K562 (cell line): Measurements from ENCODE around the gene ARPC1A. TPM values are rescaled to one million over a fixed set of nuclear protein-coding genes. Genes with fewer than 3 reads are reported as not detected.

Experiments
- ATAC-seq: fragments of 200-7000 bp; cut with Tn5 transposase; 3 replicates; pipeline ENCODE4 v1.9.1; 2020; ENCODE audit warnings: moderate library complexity
- BruUV-seq: library from RNA; stranded (reverse); fragments of 400-500 nt; replicated peaks from 2 replicates; lab custom pipeline; 2021; lab: Mats Ljungman, UMichigan
- CTCF ChIA-PET: fragments of 300-600 bp; formaldehyde crosslinking; extraction: SDS; loops from one replicate; lab custom pipeline; 2021; ENCODE audit warnings: low intra/inter-chr PET ratio; lab: Yijun Ruan, JAX
- POLR2A ChIA-PET: fragments of 300-600, 350-650 bp; sonication (Branson Sonifier 250); formaldehyde crosslinking; extraction: SDS; loops from one replicate; lab custom pipeline; 2021; ENCODE audit warnings: antibody characterized with exemption, inconsistent platforms; lab: Yijun Ruan, JAX
- DNase-seq, 4 experiments: peaks; one replicate each; pipeline versions ENCODE4 v3.0.0 to v3.0.0-alpha.2; 2011 to 2018; ENCODE audit warnings: low spot score in 3 of 4, mixed read lengths in 3 of 4; ENCODE audit errors: extremely low read depth in 1 of 4
- FAIRE-seq: peaks from 2 replicates; lab custom pipeline; 2011; peaks lifted over from hg19 to GRCh38; lab: Jason Lieb, UNC
- H2AFZ ChIP-seq: 2 replicates; pipeline ENCODE4 v1.6.0; 2011; ENCODE audit warnings: low read depth, low read length, control low read depth, inconsistent platforms
- H3K27ac ChIP-seq: fragments of 200-600 bp; 3 replicates; pipeline ENCODE4 v1.8.0; 2011; ENCODE audit warnings: low read depth, mild to moderate bottlenecking, control low read depth, inconsistent platforms, low read length, moderate library complexity, mixed read lengths; ENCODE audit errors: extremely low read depth
- H3K27me3 ChIP-seq, 2 experiments: fragments of 300-600 bp in 1 of 2; 2 replicates in 1 of 2; 3 replicates in 1 of 2; pipeline versions ENCODE4 v1.6.0 to v1.8.0; 2011; ENCODE audit warnings: inconsistent platforms in 2 of 2, low read length in 2 of 2, mild to moderate bottlenecking in 1 of 2, mixed read lengths in 1 of 2, moderate library complexity in 1 of 2; ENCODE audit not compliant: control insufficient read depth in 2 of 2, insufficient read depth in 2 of 2
- H3K36me3 ChIP-seq: fragments of 300-600 bp; 3 replicates; pipeline ENCODE4 v1.8.0; 2011; ENCODE audit warnings: mild to moderate bottlenecking, low read length, inconsistent platforms; ENCODE audit not compliant: control insufficient read depth, insufficient read depth
- H3K4me1 ChIP-seq, 2 experiments: fragments of 200-600 bp in 1 of 2; replicated peaks in 1 of 2; 2 replicates in 1 of 2; 3 replicates in 1 of 2; pipeline versions ENCODE4 v1.5.1 to v1.8.0; 2011; ENCODE audit warnings: inconsistent platforms in 2 of 2, low read length in 2 of 2, mild to moderate bottlenecking in 1 of 2, mixed read lengths in 1 of 2, moderate library complexity in 1 of 2; ENCODE audit not compliant: control insufficient read depth in 2 of 2, insufficient read depth in 2 of 2
- H3K4me2 ChIP-seq: 2 replicates; pipeline ENCODE4 v1.6.1; 2011; ENCODE audit warnings: low read length, control low read depth, inconsistent platforms, mixed read lengths; ENCODE audit not compliant: insufficient read depth
- H3K4me3 ChIP-seq: fragments of 200-600 bp; sonication (generic), shearing (Covaris generic); 2 replicates; pipeline ENCODE4 v1.5.1; 2016; ENCODE audit warnings: control low read depth, inconsistent platforms
- H3K79me2 ChIP-seq: fragments of 200-600 bp; 3 replicates; pipeline ENCODE4 v1.8.0; 2011; ENCODE audit warnings: low read length, inconsistent platforms; ENCODE audit not compliant: control insufficient read depth, insufficient read depth
- H3K9ac ChIP-seq, 2 experiments: 2 replicates each; pipeline versions ENCODE4 v1.6.0 to v1.6.1; 2011; ENCODE audit warnings: low read depth in 2 of 2, low read length in 2 of 2, control low read depth in 1 of 2, inconsistent platforms in 1 of 2, mild to moderate bottlenecking in 1 of 2, mixed read lengths in 1 of 2; ENCODE audit not compliant: insufficient read depth in 1 of 2
- H3K9me1 ChIP-seq: one replicate; pipeline ENCODE4 v1.6.0; 2011; ENCODE audit warnings: inconsistent platforms, mild to moderate bottlenecking, low read length, moderate library complexity; ENCODE audit not compliant: control insufficient read depth, insufficient read depth
- H3K9me3 ChIP-seq: replicated peaks from 2 replicates; pipeline ENCODE4 v1.5.1; 2011; ENCODE audit warnings: low read depth, low read length, inconsistent platforms; ENCODE audit not compliant: control insufficient read depth, insufficient read depth
- H4K20me1 ChIP-seq: replicated peaks from 2 replicates; pipeline ENCODE4 v1.6.1; 2011; ENCODE audit warnings: low read length, inconsistent platforms, mixed read lengths; ENCODE audit not compliant: control insufficient read depth, insufficient read depth
- ARID4B ChIP-seq: sonication (generic); formaldehyde crosslinking; IDR thresholded peaks from 2 replicates; pipeline ENCODE4 v1.8.0; 2022; ENCODE audit warnings: mild to moderate bottlenecking, missing genetic modification reagents
- BCOR ChIP-seq: fragments of 450-650 bp; IDR thresholded peaks from 2 replicates; pipeline ENCODE4 v1.6.1; 2016
- CEBPB ChIP-seq: fragments of 450-650 bp; IDR thresholded peaks from 2 replicates; pipeline ENCODE4 v1.6.1; 2016; ENCODE audit warnings: missing genetic modification characterization, missing compliant biosample characterization
- FOS ChIP-seq: IDR thresholded peaks from 3 replicates; pipeline ENCODE4 v1.6.1; 2011; ENCODE audit not compliant: insufficient read length; ENCODE audit errors: extremely low read depth
- HOXB6 ChIP-seq: fragments of 250-450 bp; sonication (Bioruptor Pico); IDR thresholded peaks from 2 replicates; pipeline ENCODE4 v1.5.1; 2022; ENCODE audit warnings: mild to moderate bottlenecking, borderline replicate concordance
- KDM1A ChIP-seq, 2 experiments: fragments of 450-650 bp; IDR thresholded peaks; 2 replicates each; pipeline ENCODE4 v1.6.1; 2016; ENCODE audit warnings: mild to moderate bottlenecking in 2 of 2
- PTBP1 ChIP-seq: fragments of 200-400 bp; formaldehyde crosslinking; IDR thresholded peaks from 2 replicates; pipeline ENCODE4 v1.6.1; 2017; ENCODE audit warnings: low read depth, low read length
- RBFOX2 ChIP-seq: fragments of 200-400 bp; formaldehyde crosslinking; IDR thresholded peaks from 2 replicates; pipeline ENCODE4 v1.6.1; 2017; ENCODE audit warnings: low read depth, mild to moderate bottlenecking, low read length, moderate library complexity
- TEAD4 ChIP-seq, 2 experiments: sonication (generic) in 1 of 2; formaldehyde crosslinking in 1 of 2; IDR thresholded peaks; 2 replicates each; pipeline versions ENCODE4 v1.6.1 to v1.8.0; 2012 to 2022; ENCODE audit warnings: borderline replicate concordance in 1 of 2, inconsistent platforms in 1 of 2, low read length in 1 of 2, mild to moderate bottlenecking in 1 of 2, missing genetic modification reagents in 1 of 2
- WGBS: fragments of 100-300 bp; shearing (Covaris generic); methylation state at CpG from one replicate; pipeline ENCODE4 v1.1.6; 2016; ENCODE audit warnings: low coverage, mixed read lengths; ENCODE audit not compliant: insufficient coverage; ENCODE audit errors: missing lambda C conversion rate; 5-methylcytosine and 5-hydroxymethylcytosine counted together
- in situ Hi-C: fragments of 300-500 bp; cut with MboI; formaldehyde crosslinking; loops from 4 replicates; pipeline ENCODE4 v1.15.0; 2018; ENCODE audit warnings: inconsistent platforms, mixed read lengths
- intact Hi-C: fragments of 100-400 bp; cut with micrococcal nuclease; formaldehyde crosslinking; loops from 2 replicates; pipeline ENCODE4 v1.14.2; 2022
- polyA plus RNA-seq, 8 experiments: library from polyadenylated mRNA; depleted of rRNA in 4 of 8; stranded (reverse) in 5 of 8; unstranded in 3 of 8; fragments of >200 nt; fragmentation: Nextera tagmentation in 2 of 8; fragmentation: Illumina TruSeq in 1 of 8; extraction: Ambion mirVana in 2 of 8; extraction: Trizol in 1 of 8; gene quantifications; 2 replicates each; pipeline versions ENCODE4 v1.2.1 to v1.2.3, GENCODE V29; 2011 to 2014; ENCODE audit warnings: inconsistent platforms in 1 of 8, missing spikeins in 1 of 8
- total RNA-seq, 7 experiments: library from RNA; depleted of rRNA in 6 of 7; stranded (reverse); fragments of >200 nt in 6 of 7; fragmentation: Illumina TruSeq in 2 of 7; extraction: Trizol in 2 of 7; gene quantifications; 2 replicates each; pipeline versions ENCODE4 v1.2.1 to v1.2.3, GENCODE V29; 2011 to 2021; ENCODE audit warnings: low replicate concordance in 1 of 7
- TF ChIP-seq, protein P1 (sequence below): fragments of 450-650 bp; IDR thresholded peaks from 2 replicates; pipeline ENCODE4 v1.6.1; 2017; ENCODE audit warnings: antibody characterized with exemption, mild to moderate bottlenecking
- TF ChIP-seq, protein P2 (sequence below): fragments of 250-450 bp; sonication (Bioruptor Pico); IDR thresholded peaks from 2 replicates; pipeline ENCODE4 v1.8.0; 2022; ENCODE audit warnings: inconsistent platforms, mild to moderate bottlenecking, moderate library complexity, borderline replicate concordance

The ARPC1A gene
- total and polyA plus RNA-seq, 9 of the 15 experiments (the other 6 are each of a cell fraction or from before 2014, with no cell fraction given): 39.5 to 151 (median 86.1) TPM

- in situ Hi-C loops: no loop called here
- Histone ChIP-seq H3K4me3 (peak overlapping the region; percentile 10), H3K4me2 (peak overlapping the region; percentile 88), H3K36me3 (peaks cover 61% of the 10 kb centered on the region), H2AFZ (peak overlapping the region; percentile 17; the same call in 1 of the 2 replicates), H3K9me3 (no peaks in the 10 kb centered on the region), H3K4me1 (peaks cover 27 to 56% of the 10 kb centered on the region in 2 experiments), H3K9ac (peak overlapping the region; percentile 64 to 82; a peak in 3 of 4 replicates), H3K27me3 (no peaks in the 10 kb centered on the region), H3K9me1 (peaks cover 6% of the 10 kb centered on the region), H4K20me1 (peaks cover 23% of the 10 kb centered on the region; the same call in 1 of the 2 replicates), H3K27ac (peak overlapping the region; percentile 73), H3K79me2 (peaks cover 82% of the 10 kb centered on the region)
- ChIA-PET POLR2A (interaction anchor here (0.6 to 1.4 kb wide), 5 partner anchors 8 to 30 kb away, joined by 3 to 5 read pairs (median 4); partner anchors contain the start of genes BUD31 and PDAP1), CTCF (no interaction called here)
- FAIRE-seq (peak; percentile 46), ATAC-seq (peak; percentile 15; the same call in 2 of the 3 replicates), DNase-seq (peak in 2 of 4 experiments; percentile 55 to 65)
- intact Hi-C loops: no loop called here
- WGBS: 34% methylated on average over 7 of the region's 7 CpGs
- no TSS peak for BruUV-seq
- no peak for TF ChIP-seq CEBPB
- TF ChIP-seq HOXB6: no peak
- TF ChIP-seq, protein P1, sequence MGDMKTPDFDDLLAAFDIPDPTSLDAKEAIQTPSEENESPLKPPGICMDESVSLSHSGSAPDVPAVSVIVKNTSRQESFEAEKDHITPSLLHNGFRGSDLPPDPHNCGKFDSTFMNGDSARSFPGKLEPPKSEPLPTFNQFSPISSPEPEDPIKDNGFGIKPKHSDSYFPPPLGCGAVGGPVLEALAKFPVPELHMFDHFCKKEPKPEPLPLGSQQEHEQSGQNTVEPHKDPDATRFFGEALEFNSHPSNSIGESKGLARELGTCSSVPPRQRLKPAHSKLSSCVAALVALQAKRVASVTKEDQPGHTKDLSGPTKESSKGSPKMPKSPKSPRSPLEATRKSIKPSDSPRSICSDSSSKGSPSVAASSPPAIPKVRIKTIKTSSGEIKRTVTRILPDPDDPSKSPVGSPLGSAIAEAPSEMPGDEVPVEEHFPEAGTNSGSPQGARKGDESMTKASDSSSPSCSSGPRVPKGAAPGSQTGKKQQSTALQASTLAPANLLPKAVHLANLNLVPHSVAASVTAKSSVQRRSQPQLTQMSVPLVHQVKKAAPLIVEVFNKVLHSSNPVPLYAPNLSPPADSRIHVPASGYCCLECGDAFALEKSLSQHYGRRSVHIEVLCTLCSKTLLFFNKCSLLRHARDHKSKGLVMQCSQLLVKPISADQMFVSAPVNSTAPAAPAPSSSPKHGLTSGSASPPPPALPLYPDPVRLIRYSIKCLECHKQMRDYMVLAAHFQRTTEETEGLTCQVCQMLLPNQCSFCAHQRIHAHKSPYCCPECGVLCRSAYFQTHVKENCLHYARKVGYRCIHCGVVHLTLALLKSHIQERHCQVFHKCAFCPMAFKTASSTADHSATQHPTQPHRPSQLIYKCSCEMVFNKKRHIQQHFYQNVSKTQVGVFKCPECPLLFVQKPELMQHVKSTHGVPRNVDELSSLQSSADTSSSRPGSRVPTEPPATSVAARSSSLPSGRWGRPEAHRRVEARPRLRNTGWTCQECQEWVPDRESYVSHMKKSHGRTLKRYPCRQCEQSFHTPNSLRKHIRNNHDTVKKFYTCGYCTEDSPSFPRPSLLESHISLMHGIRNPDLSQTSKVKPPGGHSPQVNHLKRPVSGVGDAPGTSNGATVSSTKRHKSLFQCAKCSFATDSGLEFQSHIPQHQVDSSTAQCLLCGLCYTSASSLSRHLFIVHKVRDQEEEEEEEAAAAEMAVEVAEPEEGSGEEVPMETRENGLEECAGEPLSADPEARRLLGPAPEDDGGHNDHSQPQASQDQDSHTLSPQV: peak; percentile 32; the same call in 1 of the 2 replicates
- no peak for TF ChIP-seq TEAD4 (IDR thresholded peaks at IDR 0.05; ENCODE audit: low read length)
- TF ChIP-seq TEAD4 (CRISPR knock-in tag; IDR thresholded peaks at IDR 0.05; ENCODE audit: borderline replicate concordance): no peak
- no peak for TF ChIP-seq PTBP1
- TF ChIP-seq FOS: no peak
- peak; percentile 71 for TF ChIP-seq BCOR
- TF ChIP-seq RBFOX2: no peak
- TF ChIP-seq, protein P2, sequence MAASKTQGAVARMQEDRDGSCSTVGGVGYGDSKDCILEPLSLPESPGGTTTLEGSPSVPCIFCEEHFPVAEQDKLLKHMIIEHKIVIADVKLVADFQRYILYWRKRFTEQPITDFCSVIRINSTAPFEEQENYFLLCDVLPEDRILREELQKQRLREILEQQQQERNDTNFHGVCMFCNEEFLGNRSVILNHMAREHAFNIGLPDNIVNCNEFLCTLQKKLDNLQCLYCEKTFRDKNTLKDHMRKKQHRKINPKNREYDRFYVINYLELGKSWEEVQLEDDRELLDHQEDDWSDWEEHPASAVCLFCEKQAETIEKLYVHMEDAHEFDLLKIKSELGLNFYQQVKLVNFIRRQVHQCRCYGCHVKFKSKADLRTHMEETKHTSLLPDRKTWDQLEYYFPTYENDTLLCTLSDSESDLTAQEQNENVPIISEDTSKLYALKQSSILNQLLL (CRISPR knock-in tag): no peak
- TF ChIP-seq KDM1A (IDR thresholded peaks at IDR 0.05): 0 out of 4 replicates have a peak, but pooled peaks of 1 of the 2 experiments have one; percentile 20
- TF ChIP-seq ARID4B (CRISPR knock-in tag): no peak
Measured at GRCh38 chr7:99379043-99379577, 53.4 kb downstream of the ARPC1A start.
